ENCODE data around the gene SLC38A4.
"Not testable (repeated sequence)": the region's sequence is repeated elsewhere in the genome, so short reads cannot be mapped to it uniquely, and the experiment has no call there.

The SLC38A4 gene

GRCh38 chr12:46764005-46764404 lies 61.8 kb downstream of the SLC38A4 start:
- Histone ChIP-seq H3K27me3 (replicated peaks; ENCODE audit: control insufficient read depth, insufficient read depth, low read length, poor library complexity, severe bottlenecking) (no peaks in the 10 kb centered on the region), H3K36me3 (ENCODE audit: control insufficient read depth, insufficient read depth, low read length) (no peaks in the 10 kb centered on the region), H3K4me3 (ENCODE audit: insufficient read depth, low read depth, low read length, poor library complexity, severe bottlenecking) (no peak overlapping the region), H3K27ac (ENCODE audit: insufficient read depth, low read length, poor library complexity, severe bottlenecking) (no peak overlapping the region), H3K9me3 (ENCODE audit: control insufficient read depth, low read length) (no peaks in the 10 kb centered on the region), H3K4me1 (ENCODE audit: control insufficient read depth, insufficient read depth, low read length, poor library complexity, severe bottlenecking) (no peaks in the 10 kb centered on the region)
- no peak for DNase-seq

GRCh38 chr12:46763230-46763629 lies 62.6 kb downstream of the SLC38A4 start:
- Histone ChIP-seq H3K36me3 (ENCODE audit: control insufficient read depth, insufficient read depth, low read length) (no peaks in the 10 kb centered on the region), H3K4me1 (ENCODE audit: control insufficient read depth, insufficient read depth, low read length, poor library complexity, severe bottlenecking) (no peaks in the 10 kb centered on the region), H3K9me3 (ENCODE audit: control insufficient read depth, low read length) (no peaks in the 10 kb centered on the region), H3K27me3 (replicated peaks; ENCODE audit: control insufficient read depth, insufficient read depth, low read length, poor library complexity, severe bottlenecking) (no peaks in the 10 kb centered on the region), H3K4me3 (ENCODE audit: insufficient read depth, low read depth, low read length, poor library complexity, severe bottlenecking) (no peak overlapping the region), H3K27ac (ENCODE audit: insufficient read depth, low read length, poor library complexity, severe bottlenecking) (no peak overlapping the region)
- DNase-seq: no peak

- H3K27ac ChIP-seq (ENCODE audit: insufficient read depth, low read length, poor library complexity, severe bottlenecking): no peak overlapping the region
- H3K27me3 ChIP-seq (replicated peaks; ENCODE audit: control insufficient read depth, insufficient read depth, low read length, poor library complexity, severe bottlenecking): no peaks in the 10 kb centered on the region
- H3K9me3 ChIP-seq (ENCODE audit: control insufficient read depth, low read length): no peaks in the 10 kb centered on the region
These were observed 71.2 kb downstream of the SLC38A4 start for GRCh38 chr12:46754550-46754949.

GRCh38 chr12:46752396-46752795 lies 73.4 kb downstream of the SLC38A4 start:
- no peaks in the 10 kb centered on the region for H3K36me3 ChIP-seq (ENCODE audit: control insufficient read depth, insufficient read depth, low read length)
- no peak overlapping the region for H3K27ac ChIP-seq (ENCODE audit: insufficient read depth, low read length, poor library complexity, severe bottlenecking)
- H3K9me3 ChIP-seq (ENCODE audit: control insufficient read depth, low read length): no peaks in the 10 kb centered on the region
- peaks cover 8% of the 10 kb centered on the region for H3K4me1 ChIP-seq (ENCODE audit: control insufficient read depth, insufficient read depth, low read length, poor library complexity, severe bottlenecking)
- no peaks in the 10 kb centered on the region for H3K27me3 ChIP-seq (replicated peaks; ENCODE audit: control insufficient read depth, insufficient read depth, low read length, poor library complexity, severe bottlenecking)
- DNase-seq: no peak
- H3K4me3 ChIP-seq (ENCODE audit: insufficient read depth, low read depth, low read length, poor library complexity, severe bottlenecking): no peak overlapping the region

More at GRCh38 chr12:46754550-46754949, 71.2 kb downstream of the SLC38A4 start:
- no peak overlapping the region for H3K4me3 ChIP-seq (ENCODE audit: insufficient read depth, low read depth, low read length, poor library complexity, severe bottlenecking)
- H3K4me1 ChIP-seq (ENCODE audit: control insufficient read depth, insufficient read depth, low read length, poor library complexity, severe bottlenecking): peaks cover 8% of the 10 kb centered on the region
- DNase-seq: no peak
- no peaks in the 10 kb centered on the region for H3K36me3 ChIP-seq (ENCODE audit: control insufficient read depth, insufficient read depth, low read length)

GRCh38 chr12:46751173-46751572 lies 74.6 kb downstream of the SLC38A4 start:
- Histone ChIP-seq H3K27me3 (replicated peaks; ENCODE audit: control insufficient read depth, insufficient read depth, low read length, poor library complexity, severe bottlenecking) (no peaks in the 10 kb centered on the region), H3K4me1 (ENCODE audit: control insufficient read depth, insufficient read depth, low read length, poor library complexity, severe bottlenecking) (peaks cover 8% of the 10 kb centered on the region), H3K9me3 (ENCODE audit: control insufficient read depth, low read length) (no peaks in the 10 kb centered on the region), H3K27ac (ENCODE audit: insufficient read depth, low read length, poor library complexity, severe bottlenecking) (no peak overlapping the region), H3K36me3 (ENCODE audit: control insufficient read depth, insufficient read depth, low read length) (no peaks in the 10 kb centered on the region), H3K4me3 (ENCODE audit: insufficient read depth, low read depth, low read length, poor library complexity, severe bottlenecking) (no peak overlapping the region)
- DNase-seq: no peak

GRCh38 chr12:46749322-46749721 lies 76.5 kb downstream of the SLC38A4 start:
- H3K4me1 ChIP-seq (ENCODE audit: control insufficient read depth, insufficient read depth, low read length, poor library complexity, severe bottlenecking): peaks cover 8% of the 10 kb centered on the region
- H3K27ac ChIP-seq (ENCODE audit: insufficient read depth, low read length, poor library complexity, severe bottlenecking): no peak overlapping the region
- H3K4me3 ChIP-seq (ENCODE audit: insufficient read depth, low read depth, low read length, poor library complexity, severe bottlenecking): no peak overlapping the region
- no peaks in the 10 kb centered on the region for H3K27me3 ChIP-seq (replicated peaks; ENCODE audit: control insufficient read depth, insufficient read depth, low read length, poor library complexity, severe bottlenecking)
- DNase-seq: no peak
- no peaks in the 10 kb centered on the region for H3K36me3 ChIP-seq (ENCODE audit: control insufficient read depth, insufficient read depth, low read length)
- H3K9me3 ChIP-seq (ENCODE audit: control insufficient read depth, low read length): no peaks in the 10 kb centered on the region

GRCh38 chr12:46744283-46744682 lies 81.5 kb downstream of the SLC38A4 start:
- Histone ChIP-seq H3K4me3 (ENCODE audit: insufficient read depth, low read depth, low read length, poor library complexity, severe bottlenecking) (no peak overlapping the region), H3K36me3 (ENCODE audit: control insufficient read depth, insufficient read depth, low read length) (no peaks in the 10 kb centered on the region), H3K27ac (ENCODE audit: insufficient read depth, low read length, poor library complexity, severe bottlenecking) (no peak overlapping the region), H3K4me1 (ENCODE audit: control insufficient read depth, insufficient read depth, low read length, poor library complexity, severe bottlenecking) (no peaks in the 10 kb centered on the region), H3K27me3 (replicated peaks; ENCODE audit: control insufficient read depth, insufficient read depth, low read length, poor library complexity, severe bottlenecking) (no peaks in the 10 kb centered on the region), H3K9me3 (ENCODE audit: control insufficient read depth, low read length) (no peaks in the 10 kb centered on the region)
- DNase-seq: no peak

GRCh38 chr12:46743456-46743855 lies 82.3 kb downstream of the SLC38A4 start:
- H3K27ac ChIP-seq (ENCODE audit: insufficient read depth, low read length, poor library complexity, severe bottlenecking): no peak overlapping the region
- no peak for DNase-seq
- H3K36me3 ChIP-seq (ENCODE audit: control insufficient read depth, insufficient read depth, low read length): no peaks in the 10 kb centered on the region

GRCh38 chr12:46742271-46742670 lies 83.5 kb downstream of the SLC38A4 start:
- H3K4me1 ChIP-seq (ENCODE audit: control insufficient read depth, insufficient read depth, low read length, poor library complexity, severe bottlenecking); H3K27ac ChIP-seq (ENCODE audit: insufficient read depth, low read length, poor library complexity, severe bottlenecking); H3K4me3 ChIP-seq (ENCODE audit: insufficient read depth, low read depth, low read length, poor library complexity, severe bottlenecking); DNase-seq; H3K36me3 ChIP-seq (ENCODE audit: control insufficient read depth, insufficient read depth, low read length); H3K9me3 ChIP-seq (ENCODE audit: control insufficient read depth, low read length); H3K27me3 ChIP-seq (replicated peaks; ENCODE audit: control insufficient read depth, insufficient read depth, low read length, poor library complexity, severe bottlenecking): not testable (repeated sequence)

More at GRCh38 chr12:46743456-46743855, 82.3 kb downstream of the SLC38A4 start:
- H3K9me3 ChIP-seq (ENCODE audit: control insufficient read depth, low read length): no peaks in the 10 kb centered on the region
- H3K27me3 ChIP-seq (replicated peaks; ENCODE audit: control insufficient read depth, insufficient read depth, low read length, poor library complexity, severe bottlenecking): no peaks in the 10 kb centered on the region
- H3K4me1 ChIP-seq (ENCODE audit: control insufficient read depth, insufficient read depth, low read length, poor library complexity, severe bottlenecking): no peaks in the 10 kb centered on the region
- H3K4me3 ChIP-seq (ENCODE audit: insufficient read depth, low read depth, low read length, poor library complexity, severe bottlenecking): no peak overlapping the region

- Histone ChIP-seq H3K9me3 (ENCODE audit: control insufficient read depth, low read length) (no peaks in the 10 kb centered on the region), H3K36me3 (ENCODE audit: control insufficient read depth, insufficient read depth, low read length) (no peaks in the 10 kb centered on the region), H3K4me1 (ENCODE audit: control insufficient read depth, insufficient read depth, low read length, poor library complexity, severe bottlenecking) (no peaks in the 10 kb centered on the region), H3K4me3 (ENCODE audit: insufficient read depth, low read depth, low read length, poor library complexity, severe bottlenecking) (no peak overlapping the region), H3K27me3 (replicated peaks; ENCODE audit: control insufficient read depth, insufficient read depth, low read length, poor library complexity, severe bottlenecking) (no peaks in the 10 kb centered on the region), H3K27ac (ENCODE audit: insufficient read depth, low read length, poor library complexity, severe bottlenecking) (no peak overlapping the region)
- no peak for DNase-seq
These were observed 100.5 kb downstream of the SLC38A4 start for GRCh38 chr12:46725332-46725731.
